ENCODE data around the gene PTPRT. TPM values are rescaled to one million over a fixed set of nuclear protein-coding genes. Genes with fewer than 3 reads are reported as not detected.

Gene PTPRT
- total RNA-seq, 1 donor from 2014 or later: not detected

- Mint-ChIP-seq H3K36me3 (ENCODE audit: unreplicated experiment) (no peaks in the 10 kb centered on the region), H3K4me1 (ENCODE audit: unreplicated experiment) (no peaks in the 10 kb centered on the region), H3K27me3 (ENCODE audit: unreplicated experiment) (no peaks in the 10 kb centered on the region), H3K4me3 (ENCODE audit: unreplicated experiment) (no peak overlapping the region), H3K9me3 (ENCODE audit: unreplicated experiment) (peaks cover 40% of the 10 kb centered on the region), H3K27ac (ENCODE audit: unreplicated experiment) (no peak overlapping the region)
- TF ChIP-seq CTCF (IDR thresholded peaks at IDR 0.05): no peak
- DNase-seq (ENCODE audit: extremely low spot score, unreplicated experiment): no peak
Measured at GRCh38 chr20:42987376-42988114, 202.2 kb downstream of the PTPRT start.

GRCh38 chr20:42986143-42986773 is 203.4 kb downstream of the PTPRT start:
- Mint-ChIP-seq H3K9me3 (ENCODE audit: unreplicated experiment) (peaks cover 49% of the 10 kb centered on the region), H3K27ac (ENCODE audit: unreplicated experiment) (no peak overlapping the region)

GRCh38 chr20:42985628-42986027 is 204.1 kb downstream of the PTPRT start:
- Mint-ChIP-seq H3K27ac (ENCODE audit: unreplicated experiment) (no peak overlapping the region), H3K36me3 (ENCODE audit: unreplicated experiment) (no peaks in the 10 kb centered on the region), H3K9me3 (ENCODE audit: unreplicated experiment) (peaks cover 45% of the 10 kb centered on the region)

More at GRCh38 chr20:42986143-42986773, 203.4 kb downstream of the PTPRT start:
- Mint-ChIP-seq H3K36me3 (ENCODE audit: unreplicated experiment) (no peaks in the 10 kb centered on the region), H3K27me3 (ENCODE audit: unreplicated experiment) (no peaks in the 10 kb centered on the region), H3K4me3 (ENCODE audit: unreplicated experiment) (no peak overlapping the region), H3K4me1 (ENCODE audit: unreplicated experiment) (no peaks in the 10 kb centered on the region)
- no peak for TF ChIP-seq CTCF (IDR thresholded peaks at IDR 0.05)
- DNase-seq (ENCODE audit: extremely low spot score, unreplicated experiment): no peak

GRCh38 chr20:42982218-42982617 is 207.5 kb downstream of the PTPRT start:
- no peak for TF ChIP-seq CTCF (IDR thresholded peaks at IDR 0.05)
- DNase-seq (ENCODE audit: extremely low spot score, unreplicated experiment): no peak
- Mint-ChIP-seq H3K4me3 (ENCODE audit: unreplicated experiment) (no peak overlapping the region), H3K27ac (ENCODE audit: unreplicated experiment) (no peak overlapping the region), H3K36me3 (ENCODE audit: unreplicated experiment) (no peaks in the 10 kb centered on the region), H3K4me1 (ENCODE audit: unreplicated experiment) (no peaks in the 10 kb centered on the region), H3K27me3 (ENCODE audit: unreplicated experiment) (no peaks in the 10 kb centered on the region), H3K9me3 (ENCODE audit: unreplicated experiment) (peaks cover 32% of the 10 kb centered on the region)

More at GRCh38 chr20:42985628-42986027, 204.1 kb downstream of the PTPRT start:
- Mint-ChIP-seq H3K4me3 (ENCODE audit: unreplicated experiment) (no peak overlapping the region), H3K27me3 (ENCODE audit: unreplicated experiment) (no peaks in the 10 kb centered on the region), H3K4me1 (ENCODE audit: unreplicated experiment) (no peaks in the 10 kb centered on the region)
- TF ChIP-seq CTCF (IDR thresholded peaks at IDR 0.05): no peak
- DNase-seq (ENCODE audit: extremely low spot score, unreplicated experiment): no peak

DNA sequence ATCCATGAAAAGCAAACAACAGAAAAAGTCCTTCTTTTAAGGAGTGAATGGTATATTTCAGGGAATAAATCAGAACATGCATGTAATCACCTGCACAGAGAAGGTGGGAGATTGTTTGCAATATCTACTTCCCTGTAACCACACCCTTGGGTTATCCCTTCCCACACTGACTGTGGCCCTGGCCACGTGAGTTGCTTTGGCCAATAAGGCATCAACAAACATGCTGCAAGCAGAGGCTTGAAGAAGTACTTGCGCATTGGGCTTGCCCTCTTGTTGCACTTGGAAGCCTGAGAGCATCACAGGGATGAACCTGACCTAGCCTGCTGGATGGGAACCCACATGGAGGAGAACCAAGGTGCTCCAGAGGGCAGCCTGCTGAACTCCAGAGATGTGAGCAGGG is 208.5 kb downstream of the PTPRT start:
- peaks cover 32% of the 10 kb centered on the region for H3K9me3 Mint-ChIP-seq (ENCODE audit: unreplicated experiment)
- TF ChIP-seq CTCF (IDR thresholded peaks at IDR 0.05): no peak
- H3K27ac Mint-ChIP-seq (ENCODE audit: unreplicated experiment): no peak overlapping the region
- H3K4me3 Mint-ChIP-seq (ENCODE audit: unreplicated experiment): no peak overlapping the region
- no peaks in the 10 kb centered on the region for H3K27me3 Mint-ChIP-seq (ENCODE audit: unreplicated experiment)
- no peaks in the 10 kb centered on the region for H3K4me1 Mint-ChIP-seq (ENCODE audit: unreplicated experiment)
- no peak for DNase-seq (ENCODE audit: extremely low spot score, unreplicated experiment)
- H3K36me3 Mint-ChIP-seq (ENCODE audit: unreplicated experiment): no peaks in the 10 kb centered on the region
